Smooth muscle cell of the brain vasculature (primary cell): ENCODE results near the gene KCND2.

Experiments used
- DNase-seq: peaks from one replicate; pipeline ENCODE4 v3.0.0-alpha.2; 2012; ENCODE audit warnings: low read depth, low spot score

KCND2 gene

DNA sequence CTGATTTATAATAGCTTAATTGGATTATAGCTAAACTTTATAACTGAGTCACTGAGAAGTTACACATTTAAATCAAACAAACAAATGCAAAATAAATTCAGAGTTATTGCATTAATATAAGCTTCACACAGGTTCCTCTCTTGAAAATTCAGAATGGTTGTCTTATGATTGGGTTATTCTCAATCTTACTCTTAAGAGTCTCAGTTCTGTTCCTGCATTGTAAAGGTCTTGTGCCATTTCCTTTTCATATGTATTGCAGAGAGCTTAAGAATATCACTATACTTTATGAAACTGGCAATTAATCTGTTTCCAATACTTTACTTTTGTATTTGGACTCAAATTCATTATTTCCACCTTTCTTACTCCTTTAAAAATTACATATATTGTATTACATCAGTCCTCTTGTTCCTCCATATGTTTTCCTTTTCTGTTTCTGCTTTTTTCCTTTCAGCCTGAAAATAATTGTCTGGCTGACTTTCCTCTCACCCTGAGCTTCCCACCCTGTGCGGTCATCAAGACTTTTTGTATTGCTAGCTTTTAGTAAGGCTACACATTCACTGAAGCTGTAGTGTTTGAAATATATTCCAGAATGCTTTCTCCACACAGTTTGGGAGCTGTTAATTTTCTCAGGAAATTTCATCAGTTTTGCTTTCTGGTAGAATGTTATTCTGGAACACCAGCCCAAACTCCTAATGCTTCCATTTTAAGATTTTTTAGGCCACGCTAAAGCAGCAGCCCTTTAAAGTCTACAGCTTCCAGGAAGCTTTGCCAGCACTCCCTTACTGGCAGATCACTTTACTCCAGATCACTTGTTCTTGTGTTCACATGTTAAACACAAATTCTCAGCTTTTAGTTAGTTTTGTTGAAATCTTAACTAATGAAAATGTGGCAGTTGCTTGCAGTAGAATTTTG, 139.4 kb downstream of the KCND2 start:
- DNase-seq: no peak

DNA sequence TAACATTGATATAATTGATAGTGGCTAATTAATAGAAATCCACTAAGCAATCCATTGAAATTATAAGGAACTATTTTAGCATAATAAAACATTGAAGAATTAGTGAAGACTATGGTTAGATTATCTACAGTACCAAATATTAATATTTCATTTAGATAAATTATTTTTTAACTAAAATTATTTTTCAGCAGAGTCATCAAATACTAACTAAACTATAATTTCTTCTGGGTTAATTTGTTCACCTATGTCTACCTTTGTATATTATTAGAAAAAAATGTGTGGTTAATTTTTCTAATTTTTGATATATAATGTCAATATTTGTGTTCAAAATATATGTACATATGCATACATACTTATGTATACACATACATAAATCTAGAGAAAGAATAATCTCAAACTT, 140.2 kb downstream of the KCND2 start:
- DNase-seq: no peak

DNA sequence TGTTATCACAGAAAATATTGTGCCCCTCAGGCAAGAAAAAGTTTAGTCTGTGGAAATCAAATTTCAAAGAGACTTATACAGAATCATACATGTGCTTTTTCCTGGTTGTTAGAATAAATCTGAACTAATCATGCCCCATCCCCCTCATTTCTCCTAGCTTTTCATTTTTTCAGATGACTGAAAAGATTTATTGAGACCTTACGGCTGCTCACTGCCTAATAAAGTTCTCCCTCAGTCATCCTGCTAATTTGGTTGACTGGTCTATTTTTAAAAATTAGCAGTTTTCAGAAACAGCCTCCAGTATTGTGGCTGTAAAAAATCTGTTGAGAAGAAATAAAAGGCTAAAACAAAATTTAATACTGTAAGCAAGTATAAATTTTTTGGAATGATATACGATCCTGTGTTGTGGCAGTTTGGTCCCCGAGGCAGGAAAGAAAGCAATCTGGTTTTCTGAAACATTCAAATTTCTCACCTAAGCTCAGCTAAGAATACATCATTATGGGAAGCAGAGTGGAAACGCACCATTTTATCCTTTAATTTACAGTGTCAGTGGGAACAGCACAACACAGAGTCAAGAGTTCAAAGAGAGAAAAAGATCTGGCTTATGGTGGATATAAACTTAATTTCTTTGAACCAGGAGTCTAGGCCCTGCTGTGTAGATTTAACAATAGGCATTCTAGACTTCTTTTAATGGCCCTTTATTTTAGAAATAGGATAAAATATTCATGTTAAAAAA, 144.4 kb downstream of the KCND2 start:
- DNase-seq: no peak

DNA sequence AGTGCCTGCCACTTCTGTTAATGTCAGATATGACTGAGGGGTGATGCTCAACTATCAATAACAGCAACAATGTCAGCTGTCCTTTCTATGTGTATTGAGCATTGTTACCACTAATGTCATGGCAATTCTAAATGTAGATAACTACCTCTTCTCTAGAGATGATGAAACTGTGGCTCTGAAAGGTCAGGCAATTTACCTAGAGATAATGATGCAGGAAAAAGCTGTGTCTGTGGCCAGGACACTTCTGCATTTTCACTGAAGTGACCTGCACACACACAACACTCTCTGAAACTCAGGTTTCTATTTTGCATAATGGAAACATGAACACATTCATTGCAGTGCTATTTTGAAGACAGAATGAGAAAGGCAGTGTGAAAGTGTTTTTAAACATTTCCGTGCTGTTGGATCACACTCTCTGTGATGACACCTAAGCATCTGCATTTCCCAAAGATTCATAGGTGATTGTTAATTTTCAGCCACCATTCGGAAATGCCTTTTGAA, 148.2 kb downstream of the KCND2 start:
- no peak for DNase-seq

DNA sequence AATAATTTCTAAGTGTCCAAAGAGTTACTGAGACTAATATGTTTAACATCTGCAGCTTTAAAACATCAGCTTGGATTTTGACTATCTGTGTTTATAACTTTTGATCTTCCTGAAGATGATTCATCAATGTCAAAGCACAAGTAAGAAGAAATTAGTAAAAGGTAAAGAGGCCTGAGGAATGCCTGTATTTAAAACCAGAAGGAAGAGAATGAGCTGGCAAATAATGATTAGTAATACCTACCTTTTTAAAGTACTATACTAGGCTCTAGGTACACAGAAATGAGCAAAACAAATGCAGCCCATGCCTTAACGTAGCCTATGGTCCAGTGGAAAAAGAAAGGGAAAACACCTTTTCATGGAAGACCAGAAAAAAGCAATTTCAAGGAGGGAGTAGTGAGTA, 158.0 kb downstream of the KCND2 start:
- DNase-seq: no peak

DNA sequence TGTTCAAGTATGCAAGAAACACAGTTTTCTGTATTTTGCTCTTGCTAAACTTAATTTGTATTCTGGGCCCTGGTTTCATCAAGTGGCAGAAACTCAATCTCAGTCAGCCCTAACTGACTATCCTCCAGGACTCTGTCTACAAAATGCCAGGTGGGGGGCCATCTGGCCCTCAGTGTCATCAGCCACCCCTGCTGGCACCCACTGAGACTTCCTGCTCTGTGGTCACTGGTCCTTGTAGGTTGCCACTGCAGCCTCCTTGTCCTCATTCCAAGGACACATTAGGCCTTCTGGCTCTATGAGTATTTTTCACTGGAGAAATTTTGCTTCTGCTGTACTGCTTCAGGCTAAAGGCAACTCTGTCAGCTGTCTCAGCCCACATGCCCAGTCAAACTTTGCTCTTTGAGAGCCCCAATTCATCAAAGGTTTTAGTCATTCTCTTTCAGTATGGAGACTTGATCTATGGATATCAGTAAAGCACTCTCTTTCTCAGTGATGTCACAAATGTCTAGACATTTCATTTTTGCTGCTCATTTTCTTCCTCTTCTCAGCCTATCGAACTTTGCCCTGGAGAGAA, 163.6 kb downstream of the KCND2 start:
- DNase-seq: no peak

DNA sequence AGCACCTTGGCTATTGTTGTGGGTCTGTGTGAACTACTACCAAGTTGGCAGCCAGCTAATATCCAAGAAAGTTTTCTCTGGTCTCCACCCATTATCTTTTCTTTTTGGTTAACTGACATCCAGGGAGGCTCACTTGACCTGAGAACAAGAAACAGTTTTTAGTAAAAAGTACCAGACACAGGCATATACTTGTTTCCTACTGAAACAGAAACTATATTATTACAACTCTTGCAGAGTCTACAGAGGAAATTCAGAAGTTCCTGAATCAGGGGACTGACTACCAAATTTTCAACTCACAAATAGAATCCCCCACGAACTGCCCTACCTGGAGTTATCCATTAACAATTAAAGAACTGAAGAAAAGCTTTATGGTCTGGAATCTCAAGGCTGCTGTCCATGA, 168.9 kb downstream of the KCND2 start:
- no peak for DNase-seq

DNA sequence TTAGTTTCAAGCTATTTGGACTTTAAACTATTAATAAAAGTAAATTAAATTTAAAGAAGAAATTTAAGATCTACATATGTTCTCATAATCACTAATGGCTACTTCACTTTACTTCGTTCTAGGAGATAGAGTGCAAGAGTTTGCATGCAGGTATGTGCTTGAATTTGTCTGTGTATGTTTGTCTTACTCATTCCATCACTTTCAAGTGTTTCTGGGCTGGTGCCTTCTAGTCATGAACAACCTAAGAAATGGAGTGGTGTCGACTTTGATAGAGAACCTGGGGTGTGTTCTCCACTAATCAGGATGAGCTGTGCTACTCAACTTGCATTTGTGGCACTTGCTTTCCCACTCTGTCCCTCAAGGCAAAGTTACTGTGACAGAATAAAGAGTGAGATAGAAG, 169.9 kb downstream of the KCND2 start:
- no peak for DNase-seq

DNA sequence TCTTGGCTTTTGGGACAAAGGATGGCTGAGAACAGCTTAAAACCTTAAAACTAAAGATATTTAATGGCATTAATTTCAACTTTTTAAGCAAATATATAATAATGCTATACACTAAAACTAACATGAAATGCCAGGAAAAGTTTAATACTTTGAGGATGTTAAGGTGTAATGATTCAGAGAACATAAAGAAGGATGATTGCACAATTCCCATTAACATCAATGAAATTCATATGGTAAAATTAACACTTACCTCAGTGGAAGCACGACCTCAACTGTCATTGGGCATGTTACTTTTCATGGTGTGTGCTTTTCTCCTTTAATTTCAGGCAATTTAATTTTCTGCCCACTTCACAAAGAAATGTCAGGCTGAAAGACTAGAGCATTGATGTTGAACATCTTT, 171.7 kb downstream of the KCND2 start:
- no peak for DNase-seq

DNA sequence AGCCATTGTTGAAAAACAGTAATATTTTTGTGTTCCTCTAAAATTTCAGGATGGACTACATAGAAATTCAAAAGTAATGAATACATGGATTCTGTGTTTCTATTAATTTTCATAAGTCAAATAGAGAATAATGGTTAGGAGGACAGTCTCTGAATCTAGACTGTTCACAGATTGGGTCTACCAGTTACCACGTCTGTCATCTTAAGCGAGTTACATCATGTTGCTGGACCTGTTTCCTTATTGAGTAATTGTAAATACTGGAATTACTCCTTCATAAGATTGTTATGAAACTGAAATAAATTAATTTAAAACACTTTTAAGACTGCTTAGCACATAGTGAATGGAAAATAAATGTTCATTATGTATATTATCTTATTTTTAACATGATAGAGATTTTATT, 172.3 kb downstream of the KCND2 start:
- no peak for DNase-seq

DNA sequence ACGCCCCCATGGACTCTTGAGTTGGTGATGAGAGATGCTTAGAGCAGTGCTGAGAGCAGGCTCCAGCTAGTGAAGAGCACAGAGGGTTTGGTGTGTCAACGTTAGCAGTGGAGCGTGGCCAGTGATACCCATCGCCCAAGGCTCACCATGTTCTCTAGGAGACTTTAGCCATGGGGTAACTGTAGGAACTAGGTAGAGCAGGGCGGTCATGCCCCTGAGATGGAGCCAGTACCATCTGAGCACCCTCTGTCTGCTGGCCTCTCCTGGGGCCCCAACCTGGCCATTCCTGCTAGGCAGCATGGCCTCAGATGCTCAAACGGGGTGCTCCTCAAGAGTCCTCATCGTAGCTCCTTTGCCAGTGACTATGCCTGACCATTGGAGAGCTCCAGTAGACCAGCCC, 179.7 kb downstream of the KCND2 start:
- DNase-seq: no peak

DNA sequence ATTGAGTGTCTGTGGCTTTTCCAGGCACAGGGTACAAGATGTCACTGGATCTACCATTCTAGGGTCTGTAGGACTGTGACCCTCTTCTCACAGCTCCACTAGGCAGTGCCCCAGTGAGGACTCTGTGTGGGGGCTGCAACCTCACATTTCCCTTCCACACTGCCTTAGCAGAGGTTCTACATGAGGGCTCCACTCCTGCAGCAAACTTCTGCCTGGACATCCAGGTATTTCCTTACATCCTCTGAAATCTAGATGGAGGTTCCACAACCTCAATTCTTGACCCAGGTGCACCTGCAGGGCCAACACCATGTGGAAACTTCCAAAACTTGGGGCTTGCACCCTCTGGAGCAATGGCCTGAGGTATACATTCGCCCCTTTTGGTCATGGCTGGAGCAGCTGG, 183.7 kb downstream of the KCND2 start:
- no peak for DNase-seq

DNA sequence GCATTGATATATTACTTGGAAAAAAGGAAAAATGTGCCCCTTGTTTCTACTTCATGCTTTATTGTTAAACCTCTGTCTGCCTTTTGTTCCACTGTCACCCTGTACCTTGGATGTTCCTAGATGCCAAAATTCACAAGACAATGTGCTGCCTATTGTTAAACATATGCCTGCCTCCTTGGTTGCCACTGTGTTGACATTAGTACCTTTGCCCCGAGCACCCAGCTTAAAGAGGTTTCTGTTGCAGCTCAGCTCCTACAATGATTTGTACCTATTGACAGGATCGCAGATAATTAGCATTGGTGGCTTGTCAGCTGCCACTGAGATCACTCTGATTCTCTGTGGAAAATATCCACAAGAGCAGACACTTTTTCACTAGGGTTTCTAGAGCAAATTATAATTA, 188.0 kb downstream of the KCND2 start:
- no peak for DNase-seq

DNA sequence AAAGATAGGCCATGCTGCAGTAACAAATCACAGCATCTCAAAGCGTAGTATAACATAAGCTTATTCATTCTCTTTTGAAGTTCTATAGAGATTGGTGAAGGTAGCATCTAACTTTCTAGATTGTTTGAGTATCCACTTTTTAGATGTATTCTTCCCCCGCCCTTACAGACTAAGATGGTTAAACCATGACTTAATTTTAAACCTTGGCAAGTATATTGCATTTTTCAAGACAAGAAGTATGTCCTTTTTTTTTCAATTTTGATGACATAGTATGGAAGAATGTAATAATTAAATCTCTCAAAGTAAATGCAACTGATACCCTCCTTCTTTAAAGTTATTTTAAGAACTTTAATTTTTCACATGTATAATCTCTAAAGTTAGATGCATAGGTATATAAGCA, 190.0 kb downstream of the KCND2 start:
- DNase-seq: no peak

DNA sequence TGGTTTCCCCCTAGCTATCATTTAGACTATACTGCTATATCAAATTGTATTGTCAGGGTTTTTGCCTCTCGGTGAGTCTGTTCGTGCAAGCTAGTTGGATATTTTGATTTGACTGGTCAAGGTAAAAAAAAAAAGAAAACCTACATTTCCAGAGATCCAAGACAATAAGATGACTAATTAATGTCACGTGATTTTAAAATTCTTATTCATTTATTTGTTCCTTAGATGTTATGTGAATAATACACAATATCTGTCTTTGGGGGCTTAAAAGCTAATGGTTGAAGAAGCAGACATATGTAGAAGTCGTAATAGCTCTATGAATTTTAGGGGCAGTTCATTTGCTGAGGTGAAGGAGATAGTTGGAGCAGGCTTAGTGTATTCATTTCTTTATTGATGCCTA, 191.1 kb downstream of the KCND2 start:
- DNase-seq: no peak

DNA sequence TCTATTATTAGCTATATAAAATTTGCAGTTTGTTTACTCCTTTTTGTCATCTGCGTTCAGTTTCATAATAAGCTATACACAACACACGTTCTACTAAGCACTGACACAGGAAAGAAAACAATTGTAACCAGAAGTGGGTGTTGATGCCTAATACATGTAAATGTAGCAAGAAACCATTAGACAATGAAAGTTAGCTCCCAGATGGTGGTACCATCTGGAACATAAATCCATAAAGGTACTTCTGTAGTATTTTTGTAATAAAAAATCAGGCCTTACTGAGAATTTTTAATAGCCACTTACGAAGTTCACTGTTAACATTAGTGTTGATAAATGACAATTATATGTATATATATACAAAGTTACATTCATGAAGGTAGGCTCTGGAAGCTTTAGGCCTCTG, 194.7 kb downstream of the KCND2 start:
- no peak for DNase-seq

DNA sequence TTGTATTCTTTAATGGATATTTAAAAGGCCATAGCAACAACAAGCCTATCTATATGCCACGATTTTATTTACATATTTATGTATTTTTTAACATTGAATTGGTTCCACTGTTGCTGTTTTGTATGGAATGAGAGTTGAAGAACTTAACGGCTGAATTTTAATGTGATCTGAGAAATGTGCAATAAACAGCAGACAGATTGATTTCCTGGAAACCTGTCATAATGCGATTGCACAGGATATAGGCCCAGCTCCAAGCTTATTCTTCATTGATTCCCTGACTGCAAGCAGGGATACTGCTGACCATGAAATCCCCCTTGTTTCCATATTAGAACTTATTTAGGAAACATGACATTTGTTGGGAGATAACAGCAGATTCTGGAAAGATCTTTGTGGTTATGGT, 195.6 kb downstream of the KCND2 start:
- DNase-seq: no peak

DNA sequence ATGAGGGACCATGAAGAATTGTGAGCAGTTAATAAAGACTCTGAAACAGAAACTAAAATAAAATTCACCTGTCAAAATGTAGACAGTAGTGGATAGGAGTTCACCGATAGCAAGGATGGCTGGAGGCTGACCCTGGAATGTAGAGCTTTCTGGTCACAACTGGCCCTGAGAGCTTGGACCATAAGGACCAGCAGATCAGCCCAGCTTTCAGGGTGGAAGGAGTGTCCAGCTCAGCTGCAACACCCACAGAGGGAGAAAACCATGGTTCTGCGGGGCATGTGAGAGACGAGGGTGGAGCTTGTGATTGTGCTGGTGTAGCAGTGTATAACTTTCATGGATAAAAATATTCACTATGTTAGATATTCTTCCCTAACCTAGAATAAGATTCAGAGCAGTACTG, 199.9 kb downstream of the KCND2 start:
- DNase-seq: no peak

DNA sequence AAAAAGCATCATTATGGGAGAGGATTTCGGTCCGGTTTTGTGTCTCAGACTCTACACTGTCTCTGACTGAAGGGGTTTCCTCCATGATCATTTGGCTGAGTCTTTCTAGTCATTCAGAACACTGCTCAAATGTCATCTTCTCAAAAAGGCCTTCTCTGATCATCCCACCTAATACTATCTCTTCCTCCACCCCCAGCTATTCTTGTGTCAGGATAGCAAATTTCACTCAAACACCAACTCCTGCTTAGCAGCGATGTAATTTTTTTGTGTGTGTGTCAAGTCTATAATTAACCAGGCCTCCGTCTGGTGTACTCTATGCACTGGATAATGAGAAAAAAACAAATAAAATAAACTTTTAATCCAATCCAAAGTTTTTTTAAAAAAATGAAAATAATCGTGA, 200.4 kb downstream of the KCND2 start:
- no peak for DNase-seq

DNA sequence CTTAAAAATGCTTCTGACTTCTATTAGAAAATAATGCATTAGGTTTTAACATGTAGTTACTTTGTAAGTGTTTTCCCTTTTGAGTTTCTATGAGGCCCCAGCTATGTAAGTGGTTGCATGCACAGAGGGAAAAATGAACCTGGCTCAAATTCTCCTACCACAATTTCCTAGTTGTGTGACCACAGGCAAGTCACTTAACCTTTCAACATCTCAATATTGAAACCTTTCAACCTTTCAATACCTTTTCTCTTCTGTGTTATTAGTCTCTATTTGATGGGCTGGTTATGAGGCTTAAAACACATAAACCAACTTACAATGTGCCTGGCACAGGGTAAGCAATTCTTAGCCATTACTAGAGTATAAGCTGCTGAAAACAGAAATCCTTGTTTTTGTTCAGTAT, 203.0 kb downstream of the KCND2 start:
- DNase-seq: no peak

DNA sequence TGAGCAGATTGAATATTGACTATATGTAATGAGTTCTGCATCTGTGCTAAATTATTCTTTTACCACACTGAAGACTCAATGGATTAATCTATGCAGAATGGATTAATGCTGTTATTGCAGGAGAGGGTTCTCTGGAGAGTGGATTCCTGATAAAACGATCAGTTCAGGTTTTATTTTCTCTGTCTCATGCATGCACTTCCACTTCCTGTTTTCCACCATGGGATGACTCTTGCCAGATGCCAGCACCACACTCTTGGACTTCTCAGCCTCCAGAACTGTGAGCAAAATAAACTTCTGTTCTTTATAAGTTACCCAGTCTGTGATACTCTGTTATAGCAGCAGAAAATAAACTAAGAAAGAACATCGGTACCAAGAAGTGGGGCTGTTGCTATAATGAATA, 207.5 kb downstream of the KCND2 start:
- DNase-seq: no peak

DNA sequence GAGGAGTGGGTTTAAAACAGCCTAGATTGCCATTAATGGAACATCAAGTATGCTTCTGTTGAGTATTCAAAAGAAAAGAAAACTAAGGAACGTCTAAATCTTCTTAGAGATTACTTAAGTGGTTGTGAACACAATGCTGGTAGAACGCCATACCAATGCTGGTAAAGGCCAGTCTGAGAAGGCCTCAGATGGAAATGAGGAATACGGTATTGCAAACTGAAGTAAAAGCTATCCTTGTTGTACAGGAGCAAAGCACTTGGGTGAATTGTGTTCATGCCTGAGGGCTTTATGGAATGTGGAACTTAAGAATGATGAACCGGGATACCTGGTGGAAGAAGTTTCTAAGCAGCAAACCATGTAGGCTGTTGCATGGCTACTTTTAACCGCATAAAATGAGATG, 208.0 kb downstream of the KCND2 start:
- no peak for DNase-seq

DNA sequence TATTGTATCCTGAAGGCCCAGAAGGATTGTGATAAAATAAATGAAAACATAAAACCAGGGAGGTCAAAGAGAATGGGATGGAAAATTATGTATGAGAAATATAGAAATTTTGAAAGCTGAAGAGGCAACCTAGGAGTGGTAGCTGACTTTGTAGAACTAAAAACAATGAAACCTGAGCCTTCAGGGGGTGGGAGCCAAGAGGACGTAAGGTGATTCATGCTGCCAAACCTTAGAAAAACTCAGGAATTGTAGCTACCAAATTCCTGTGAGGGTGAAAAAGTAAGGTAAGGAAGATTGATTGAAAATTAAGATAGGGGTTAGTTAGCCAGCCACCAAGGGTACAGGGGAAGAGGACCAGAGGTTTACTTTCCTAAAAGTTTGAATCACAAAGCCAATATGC, 213.2 kb downstream of the KCND2 start:
- no peak for DNase-seq
